ENCODE measurements around the gene HDAC7. TPM values are rescaled to one million over a fixed set of nuclear protein-coding genes. Genes with fewer than 3 reads are reported as not detected.

The HDAC7 gene
- total and polyA plus RNA-seq, 2 experiments from 2014 or later, result 41.3 to 60.1 TPM

DNA sequence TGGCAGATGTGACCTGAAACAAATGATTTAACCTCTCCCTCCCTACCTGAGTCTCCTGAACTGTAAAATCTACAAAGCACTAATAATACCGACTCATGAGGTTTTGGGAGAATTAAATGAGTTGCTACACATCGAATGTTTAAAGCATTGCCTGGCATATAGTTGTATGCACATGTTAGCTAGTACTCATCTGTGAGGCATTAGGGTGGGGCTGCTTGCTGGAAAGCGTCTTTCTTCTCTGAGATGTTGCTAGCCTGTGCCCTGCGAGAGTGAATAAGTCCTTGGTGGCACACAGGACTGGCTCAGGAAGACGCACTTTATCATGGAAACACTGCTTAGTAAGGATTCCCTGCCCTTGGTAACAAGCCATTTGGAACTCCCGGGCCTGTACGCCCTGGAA lies 67.2 kb downstream of the HDAC7 start:
- no peaks in the 10 kb centered on the region for H3K27me3 ChIP-seq (ENCODE audit: insufficient read depth)
- DNase-seq (ENCODE audit: low spot score), result no peak
- H3K79me2 ChIP-seq (replicated peaks; ENCODE audit: insufficient read depth), result no peaks in the 10 kb centered on the region
- no peaks in the 10 kb centered on the region for H4K20me1 ChIP-seq (replicated peaks; ENCODE audit: insufficient read depth)
- peaks cover 7% of the 10 kb centered on the region for H3K27me3 Mint-ChIP-seq (ENCODE audit: insufficient read depth, low read depth, poor library complexity)
- H3K4me1 ChIP-seq (ENCODE audit: insufficient read depth), result peaks cover 19% of the 10 kb centered on the region
- no peaks in the 10 kb centered on the region for H3K9me3 Mint-ChIP-seq
- peaks cover 52% of the 10 kb centered on the region for H3K4me1 Mint-ChIP-seq
- peak overlapping the region; percentile 34 for H3K27ac Mint-ChIP-seq
- peaks cover 4% of the 10 kb centered on the region; the same call in 1 of the 3 replicates for H3K36me3 Mint-ChIP-seq (ENCODE audit: low read depth)
- peak overlapping the region; percentile 76; the same call in 1 of the 2 replicates for H3K27ac ChIP-seq (ENCODE audit: low read depth)
- peak overlapping the region; percentile 73; the same call in 1 of the 2 replicates for H3K4me2 ChIP-seq
- TF ChIP-seq, protein P1, sequence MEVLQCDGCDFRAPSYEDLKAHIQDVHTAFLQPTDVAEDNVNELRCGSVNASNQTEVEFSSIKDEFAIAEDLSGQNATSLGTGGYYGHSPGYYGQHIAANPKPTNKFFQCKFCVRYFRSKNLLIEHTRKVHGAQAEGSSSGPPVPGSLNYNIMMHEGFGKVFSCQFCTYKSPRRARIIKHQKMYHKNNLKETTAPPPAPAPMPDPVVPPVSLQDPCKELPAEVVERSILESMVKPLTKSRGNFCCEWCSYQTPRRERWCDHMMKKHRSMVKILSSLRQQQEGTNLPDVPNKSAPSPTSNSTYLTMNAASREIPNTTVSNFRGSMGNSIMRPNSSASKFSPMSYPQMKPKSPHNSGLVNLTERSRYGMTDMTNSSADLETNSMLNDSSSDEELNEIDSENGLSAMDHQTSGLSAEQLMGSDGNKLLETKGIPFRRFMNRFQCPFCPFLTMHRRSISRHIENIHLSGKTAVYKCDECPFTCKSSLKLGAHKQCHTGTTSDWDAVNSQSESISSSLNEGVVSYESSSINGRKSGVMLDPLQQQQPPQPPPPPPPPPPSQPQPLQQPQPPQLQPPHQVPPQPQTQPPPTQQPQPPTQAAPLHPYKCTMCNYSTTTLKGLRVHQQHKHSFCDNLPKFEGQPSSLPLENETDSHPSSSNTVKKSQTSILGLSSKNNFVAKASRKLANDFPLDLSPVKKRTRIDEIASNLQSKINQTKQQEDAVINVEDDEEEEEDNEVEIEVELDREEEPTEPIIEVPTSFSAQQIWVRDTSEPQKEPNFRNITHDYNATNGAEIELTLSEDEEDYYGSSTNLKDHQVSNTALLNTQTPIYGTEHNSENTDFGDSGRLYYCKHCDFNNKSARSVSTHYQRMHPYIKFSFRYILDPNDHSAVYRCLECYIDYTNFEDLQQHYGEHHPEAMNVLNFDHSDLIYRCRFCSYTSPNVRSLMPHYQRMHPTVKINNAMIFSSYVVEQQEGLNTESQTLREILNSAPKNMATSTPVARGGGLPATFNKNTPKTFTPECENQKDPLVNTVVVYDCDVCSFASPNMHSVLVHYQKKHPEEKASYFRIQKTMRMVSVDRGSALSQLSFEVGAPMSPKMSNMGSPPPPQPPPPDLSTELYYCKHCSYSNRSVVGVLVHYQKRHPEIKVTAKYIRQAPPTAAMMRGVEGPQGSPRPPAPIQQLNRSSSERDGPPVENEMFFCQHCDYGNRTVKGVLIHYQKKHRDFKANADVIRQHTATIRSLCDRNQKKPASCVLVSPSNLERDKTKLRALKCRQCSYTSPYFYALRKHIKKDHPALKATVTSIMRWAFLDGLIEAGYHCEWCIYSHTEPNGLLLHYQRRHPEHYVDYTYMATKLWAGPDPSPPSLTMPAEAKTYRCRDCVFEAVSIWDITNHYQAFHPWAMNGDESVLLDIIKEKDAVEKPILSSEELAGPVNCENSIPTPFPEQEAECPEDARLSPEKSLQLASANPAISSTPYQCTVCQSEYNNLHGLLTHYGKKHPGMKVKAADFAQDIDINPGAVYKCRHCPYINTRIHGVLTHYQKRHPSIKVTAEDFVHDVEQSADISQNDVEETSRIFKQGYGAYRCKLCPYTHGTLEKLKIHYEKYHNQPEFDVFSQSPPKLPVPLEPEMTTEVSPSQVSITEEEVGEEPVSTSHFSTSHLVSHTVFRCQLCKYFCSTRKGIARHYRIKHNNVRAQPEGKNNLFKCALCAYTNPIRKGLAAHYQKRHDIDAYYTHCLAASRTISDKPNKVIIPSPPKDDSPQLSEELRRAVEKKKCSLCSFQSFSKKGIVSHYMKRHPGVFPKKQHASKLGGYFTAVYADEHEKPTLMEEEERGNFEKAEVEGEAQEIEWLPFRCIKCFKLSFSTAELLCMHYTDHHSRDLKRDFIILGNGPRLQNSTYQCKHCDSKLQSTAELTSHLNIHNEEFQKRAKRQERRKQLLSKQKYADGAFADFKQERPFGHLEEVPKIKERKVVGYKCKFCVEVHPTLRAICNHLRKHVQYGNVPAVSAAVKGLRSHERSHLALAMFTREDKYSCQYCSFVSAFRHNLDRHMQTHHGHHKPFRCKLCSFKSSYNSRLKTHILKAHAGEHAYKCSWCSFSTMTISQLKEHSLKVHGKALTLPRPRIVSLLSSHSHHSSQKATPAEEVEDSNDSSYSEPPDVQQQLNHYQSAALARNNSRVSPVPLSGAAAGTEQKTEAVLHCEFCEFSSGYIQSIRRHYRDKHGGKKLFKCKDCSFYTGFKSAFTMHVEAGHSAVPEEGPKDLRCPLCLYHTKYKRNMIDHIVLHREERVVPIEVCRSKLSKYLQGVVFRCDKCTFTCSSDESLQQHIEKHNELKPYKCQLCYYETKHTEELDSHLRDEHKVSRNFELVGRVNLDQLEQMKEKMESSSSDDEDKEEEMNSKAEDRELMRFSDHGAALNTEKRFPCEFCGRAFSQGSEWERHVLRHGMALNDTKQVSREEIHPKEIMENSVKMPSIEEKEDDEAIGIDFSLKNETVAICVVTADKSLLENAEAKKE (CRISPR knock-in tag; IDR thresholded peaks at IDR 0.05), result no peak
- TF ChIP-seq, protein P2, sequence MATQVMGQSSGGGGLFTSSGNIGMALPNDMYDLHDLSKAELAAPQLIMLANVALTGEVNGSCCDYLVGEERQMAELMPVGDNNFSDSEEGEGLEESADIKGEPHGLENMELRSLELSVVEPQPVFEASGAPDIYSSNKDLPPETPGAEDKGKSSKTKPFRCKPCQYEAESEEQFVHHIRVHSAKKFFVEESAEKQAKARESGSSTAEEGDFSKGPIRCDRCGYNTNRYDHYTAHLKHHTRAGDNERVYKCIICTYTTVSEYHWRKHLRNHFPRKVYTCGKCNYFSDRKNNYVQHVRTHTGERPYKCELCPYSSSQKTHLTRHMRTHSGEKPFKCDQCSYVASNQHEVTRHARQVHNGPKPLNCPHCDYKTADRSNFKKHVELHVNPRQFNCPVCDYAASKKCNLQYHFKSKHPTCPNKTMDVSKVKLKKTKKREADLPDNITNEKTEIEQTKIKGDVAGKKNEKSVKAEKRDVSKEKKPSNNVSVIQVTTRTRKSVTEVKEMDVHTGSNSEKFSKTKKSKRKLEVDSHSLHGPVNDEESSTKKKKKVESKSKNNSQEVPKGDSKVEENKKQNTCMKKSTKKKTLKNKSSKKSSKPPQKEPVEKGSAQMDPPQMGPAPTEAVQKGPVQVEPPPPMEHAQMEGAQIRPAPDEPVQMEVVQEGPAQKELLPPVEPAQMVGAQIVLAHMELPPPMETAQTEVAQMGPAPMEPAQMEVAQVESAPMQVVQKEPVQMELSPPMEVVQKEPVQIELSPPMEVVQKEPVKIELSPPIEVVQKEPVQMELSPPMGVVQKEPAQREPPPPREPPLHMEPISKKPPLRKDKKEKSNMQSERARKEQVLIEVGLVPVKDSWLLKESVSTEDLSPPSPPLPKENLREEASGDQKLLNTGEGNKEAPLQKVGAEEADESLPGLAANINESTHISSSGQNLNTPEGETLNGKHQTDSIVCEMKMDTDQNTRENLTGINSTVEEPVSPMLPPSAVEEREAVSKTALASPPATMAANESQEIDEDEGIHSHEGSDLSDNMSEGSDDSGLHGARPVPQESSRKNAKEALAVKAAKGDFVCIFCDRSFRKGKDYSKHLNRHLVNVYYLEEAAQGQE (IDR thresholded peaks at IDR 0.05; ENCODE audit: unreplicated experiment), result no peak
- TF ChIP-seq, protein P3, sequence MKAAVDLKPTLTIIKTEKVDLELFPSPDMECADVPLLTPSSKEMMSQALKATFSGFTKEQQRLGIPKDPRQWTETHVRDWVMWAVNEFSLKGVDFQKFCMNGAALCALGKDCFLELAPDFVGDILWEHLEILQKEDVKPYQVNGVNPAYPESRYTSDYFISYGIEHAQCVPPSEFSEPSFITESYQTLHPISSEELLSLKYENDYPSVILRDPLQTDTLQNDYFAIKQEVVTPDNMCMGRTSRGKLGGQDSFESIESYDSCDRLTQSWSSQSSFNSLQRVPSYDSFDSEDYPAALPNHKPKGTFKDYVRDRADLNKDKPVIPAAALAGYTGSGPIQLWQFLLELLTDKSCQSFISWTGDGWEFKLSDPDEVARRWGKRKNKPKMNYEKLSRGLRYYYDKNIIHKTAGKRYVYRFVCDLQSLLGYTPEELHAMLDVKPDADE (IDR thresholded peaks at IDR 0.05), result no peak
- TF ChIP-seq EZH2 (IDR thresholded peaks at IDR 0.05; ENCODE audit: low read depth, unreplicated experiment), result no peak
- no peak for TF ChIP-seq NANOG (IDR thresholded peaks at IDR 0.05; ENCODE audit: borderline replicate concordance)
- no peak for TF ChIP-seq CREB1 (CRISPR knock-in tag; IDR thresholded peaks at IDR 0.05; ENCODE audit: low read depth)
- no peak for TF ChIP-seq JUNB (IDR thresholded peaks at IDR 0.05; ENCODE audit: unreplicated experiment)
- no peak for TF ChIP-seq ZNF331 (CRISPR knock-in tag; IDR thresholded peaks at IDR 0.05; ENCODE audit: low read depth)
- no peak for TF ChIP-seq POLR2AphosphoS5 (IDR thresholded peaks at IDR 0.05; ENCODE audit: low read depth)
- no peak for TF ChIP-seq EZH2phosphoT487 (IDR thresholded peaks at IDR 0.05; ENCODE audit: unreplicated experiment)
- TF ChIP-seq, protein P4, sequence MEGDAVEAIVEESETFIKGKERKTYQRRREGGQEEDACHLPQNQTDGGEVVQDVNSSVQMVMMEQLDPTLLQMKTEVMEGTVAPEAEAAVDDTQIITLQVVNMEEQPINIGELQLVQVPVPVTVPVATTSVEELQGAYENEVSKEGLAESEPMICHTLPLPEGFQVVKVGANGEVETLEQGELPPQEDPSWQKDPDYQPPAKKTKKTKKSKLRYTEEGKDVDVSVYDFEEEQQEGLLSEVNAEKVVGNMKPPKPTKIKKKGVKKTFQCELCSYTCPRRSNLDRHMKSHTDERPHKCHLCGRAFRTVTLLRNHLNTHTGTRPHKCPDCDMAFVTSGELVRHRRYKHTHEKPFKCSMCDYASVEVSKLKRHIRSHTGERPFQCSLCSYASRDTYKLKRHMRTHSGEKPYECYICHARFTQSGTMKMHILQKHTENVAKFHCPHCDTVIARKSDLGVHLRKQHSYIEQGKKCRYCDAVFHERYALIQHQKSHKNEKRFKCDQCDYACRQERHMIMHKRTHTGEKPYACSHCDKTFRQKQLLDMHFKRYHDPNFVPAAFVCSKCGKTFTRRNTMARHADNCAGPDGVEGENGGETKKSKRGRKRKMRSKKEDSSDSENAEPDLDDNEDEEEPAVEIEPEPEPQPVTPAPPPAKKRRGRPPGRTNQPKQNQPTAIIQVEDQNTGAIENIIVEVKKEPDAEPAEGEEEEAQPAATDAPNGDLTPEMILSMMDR (conservative IDR thresholded peaks at IDR 0.05; ENCODE audit: low read depth in 2 of 2), result no peak
- TF ChIP-seq STAT1 (IDR thresholded peaks at IDR 0.05; ENCODE audit: unreplicated experiment), result no peak
- TF ChIP-seq ZNF114 (CRISPR knock-in tag; IDR thresholded peaks at IDR 0.05), result no peak
- no peak overlapping the region for H3K4me3 ChIP-seq
- H3K4me3 Mint-ChIP-seq, result no peak overlapping the region
- H3K9me2 ChIP-seq (ENCODE audit: insufficient read depth), result no peaks in the 10 kb centered on the region
- no peak overlapping the region for H2AFZ ChIP-seq
- no peaks in the 10 kb centered on the region for H3K36me3 ChIP-seq (ENCODE audit: insufficient read depth)
- ATAC-seq, result no peak
- no peaks in the 10 kb centered on the region for H3F3A ChIP-seq (replicated peaks; ENCODE audit: low read depth)

All from GM23338 (cell line).